Measurements from ENCODE around the gene IL23A. TPM values are rescaled to one million over a fixed set of nuclear protein-coding genes. Genes with fewer than 3 reads are reported as not detected.
"Not testable (repeated sequence)": the region's sequence is repeated elsewhere in the genome, so short reads cannot be mapped to it uniquely, and the experiment has no call there.

Gene IL23A
- total and polyA plus RNA-seq, 5 experiments from 2014 or later = 12.3 to 35.3 (median 16.6) TPM

- Mint-ChIP-seq H3K27ac (peak overlapping the region in 9 of 10 donors; percentile 50 to 92 (median 78)), H3K36me3 (peaks cover 5 to 48% (median 20%) of the 10 kb centered on the region in 3 donors), H3K4me1 (peaks cover 16 to 41% (median 32%) of the 10 kb centered on the region in 4 donors)
- ATAC-seq, H3K27me3 Mint-ChIP-seq, H3K4me3 Mint-ChIP-seq, H3K9me3 Mint-ChIP-seq, DNase-seq: not testable (repeated sequence)
- POLR2A ChIA-PET = interaction anchor here (0.6 to 1.8 kb wide), 4 partner anchors 17 to 63 kb away, joined by 3 to 14 read pairs (median 5); partner anchors contain the start of genes CNPY2 and STAT2
Observed at GRCh38 chr12:56342290-56342689, 3.6 kb downstream of the IL23A start.

GRCh38 chr12:56346675-56347074, 8.0 kb downstream of the IL23A start:
- DNase-seq = no peak
- Mint-ChIP-seq H3K27ac (peak overlapping the region in 5 of 10 donors; percentile 19 to 85 (median 71)), H3K27me3 (no peaks in the 10 kb centered on the region), H3K36me3 (peaks cover 12 to 81% (median 35%) of the 10 kb centered on the region in 3 donors), H3K9me3 (no peaks in the 10 kb centered on the region), H3K4me3 (no peak overlapping the region), H3K4me1 (peaks cover 0 to 2% (median under 1%) of the 10 kb centered on the region in 4 donors)
- POLR2A ChIA-PET = interaction anchor here (4.0 kb wide), 1 partner anchor 12 kb away, joined by 44 read pairs; the partner anchor contains the start of gene STAT2
- ATAC-seq = no peak

- not testable (repeated sequence) for ATAC-seq, H3K4me3 Mint-ChIP-seq, H3K27me3 Mint-ChIP-seq, DNase-seq, H3K9me3 Mint-ChIP-seq, H3K4me1 Mint-ChIP-seq
- Mint-ChIP-seq H3K27ac (peak overlapping the region in 4 of 10 donors; percentile 19 to 62 (median 39)), H3K36me3 (peaks cover 12 to 80% (median 35%) of the 10 kb centered on the region in 3 donors)
- POLR2A ChIA-PET = interaction anchor here (4.0 kb wide), 1 partner anchor 12 kb away, joined by 44 read pairs; the partner anchor contains the start of gene STAT2
Observed at GRCh38 chr12:56347255-56347654, 8.6 kb downstream of the IL23A start.

GRCh38 chr12:56348776-56349175, 10.1 kb downstream of the IL23A start:
- Mint-ChIP-seq H3K36me3 (peaks cover 7 to 81% (median 29%) of the 10 kb centered on the region in 3 donors), H3K4me1 (no peaks in the 10 kb centered on the region), H3K27ac (peak overlapping the region in 4 of 10 donors; percentile 17 to 78 (median 22)), H3K9me3 (no peaks in the 10 kb centered on the region), H3K27me3 (no peaks in the 10 kb centered on the region), H3K4me3 (no peak overlapping the region)
- ATAC-seq (no peak), DNase-seq (no peak)
- POLR2A ChIA-PET = interaction anchor here (1.0 to 2.2 kb wide), 3 partner anchors 10 to 33 kb away, joined by 3 to 8 read pairs (median 3); partner anchors contain the start of genes IL23A and STAT2

GRCh38 chr12:56350662-56351061, 12.0 kb downstream of the IL23A start:
- H3K27me3 Mint-ChIP-seq = no peaks in the 10 kb centered on the region
- peak overlapping the region in 4 of 10 donors; percentile 22 to 91 (median 68) for H3K27ac Mint-ChIP-seq
- POLR2A ChIA-PET = interaction anchor here (2.2 to 3.1 kb wide), 2 partner anchors 9 to 12 kb away, joined by 8 to 17 read pairs; partner anchors contain the start of genes IL23A and STAT2
- no peaks in the 10 kb centered on the region for H3K9me3 Mint-ChIP-seq
- ATAC-seq (no peak), DNase-seq (no peak)
- no peak overlapping the region for H3K4me3 Mint-ChIP-seq
- H3K4me1 Mint-ChIP-seq = peaks cover 0 to 2% (median under 1%) of the 10 kb centered on the region in 4 donors
- H3K36me3 Mint-ChIP-seq = peaks cover 7 to 88% (median 28%) of the 10 kb centered on the region in 3 donors

GRCh38 chr12:56351325-56351724, 12.6 kb downstream of the IL23A start:
- Mint-ChIP-seq H3K36me3 (peaks cover 7 to 88% (median 24%) of the 10 kb centered on the region in 3 donors), H3K27ac (peak overlapping the region in 3 of 10 donors; percentile 15 to 29 (median 29)), H3K27me3 (no peaks in the 10 kb centered on the region), H3K9me3 (no peaks in the 10 kb centered on the region), H3K4me1 (peaks cover 3 to 6% (median 5%) of the 10 kb centered on the region in 4 donors), H3K4me3 (no peak overlapping the region)
- no peak for DNase-seq
- POLR2A ChIA-PET = interaction anchor here (3.1 kb wide), 1 partner anchor 12 kb away, joined by 17 read pairs; the partner anchor contains the start of gene IL23A
- ATAC-seq = no peak

GRCh38 chr12:56358836-56359532, 20.3 kb downstream of the IL23A start:
- H3K4me3 Mint-ChIP-seq = peak overlapping the region; percentile 93 to 99 (median 96)
- peaks cover 8 to 40% (median 37%) of the 10 kb centered on the region in 4 donors for H3K4me1 Mint-ChIP-seq
- no peak for DNase-seq
- POLR2A ChIA-PET = interaction anchor here (0.6 to 5.3 kb wide), 17 partner anchors 10 to 328 kb away, joined by 3 to 182 read pairs (median 7); partner anchors contain the start of genes BAZ2A, CNPY2, ESYT1 and IL23A
- peak overlapping the region; percentile 75 to 99 (median 96) for H3K27ac Mint-ChIP-seq
- H3K9me3 Mint-ChIP-seq = no peaks in the 10 kb centered on the region
- no peaks in the 10 kb centered on the region for H3K27me3 Mint-ChIP-seq
- ATAC-seq = no peak
- peaks cover 0 to 23% (median 7%) of the 10 kb centered on the region in 3 donors for H3K36me3 Mint-ChIP-seq

GRCh38 chr12:56359851-56360767, 21.4 kb downstream of the IL23A start, which contains the start of gene STAT2:
Gene STAT2 (minus strand): TSS chr12:56360107. CDS start chr12:56356571, 3,536 bp downstream.
- Mint-ChIP-seq H3K36me3 (peaks cover 0 to 12% (median under 1%) of the 10 kb centered on the region in 3 donors), H3K4me1 (peaks cover 8 to 38% (median 36%) of the 10 kb centered on the region in 4 donors), H3K27ac (peak within 1 kb of the TSS; percentile 93 to 99 (median 96)), H3K9me3 (no peaks in the 10 kb centered on the region), H3K27me3 (peaks cover 0 to 1% (median 0%) of the 10 kb centered on the region in 5 donors), H3K4me3 (peak within 1 kb of the TSS; percentile 93 to 99 (median 96))
- DNase-seq = peak; percentile 95 to 100 (median 99)
- POLR2A ChIA-PET = interaction anchor here (0.6 to 5.3 kb wide), 28 partner anchors 11 to 1863 kb away, joined by 3 to 182 read pairs (median 6); partner anchors contain the start of genes BAZ2A, CNPY2, ESYT1 and IL23A
- ATAC-seq = peak; percentile 95 to 96

- DNase-seq = no peak
- POLR2A ChIA-PET = interaction anchor here (0.6 to 5.3 kb wide), 3 partner anchors 9 to 364 kb away, joined by 4 to 182 read pairs (median 8); partner anchors contain the start of genes IL23A, NACA and PAN2
- H3K27ac Mint-ChIP-seq = peak overlapping the region; percentile 93 to 99 (median 96)
Observed at GRCh38 chr12:56361487-56362129, 22.9 kb downstream of the IL23A start.

GRCh38 chr12:56362130-56363059, 23.7 kb downstream of the IL23A start, which contains the start of gene APOF:
Gene APOF (minus strand): TSS chr12:56362857. CDS start chr12:56362745, 112 bp downstream.
- peaks cover 0 to 4% (median 0%) of the 10 kb centered on the region in 5 donors for H3K27me3 Mint-ChIP-seq
- DNase-seq = no peak
- peaks cover 5 to 32% (median 31%) of the 10 kb centered on the region in 4 donors for H3K4me1 Mint-ChIP-seq
- no peak for ATAC-seq
- POLR2A ChIA-PET = interaction anchor here (0.6 to 5.3 kb wide), 2 partner anchors 8 to 26 kb away, joined by 4 to 182 read pairs; partner anchors contain the start of genes IL23A and PAN2
- peak within 1 kb of the TSS in 9 of 10 donors; percentile 93 to 99 (median 97) for H3K4me3 Mint-ChIP-seq
- no peaks in the 10 kb centered on the region for H3K9me3 Mint-ChIP-seq
- H3K36me3 Mint-ChIP-seq = no peaks in the 10 kb centered on the region
- peak within 1 kb of the TSS in 8 of 10 donors; percentile 76 to 99 (median 96) for H3K27ac Mint-ChIP-seq

More at GRCh38 chr12:56361487-56362129, 22.9 kb downstream of the IL23A start:
- Mint-ChIP-seq H3K4me1 (peaks cover 5 to 34% (median 31%) of the 10 kb centered on the region in 4 donors), H3K4me3 (peak overlapping the region; percentile 93 to 99 (median 96)), H3K36me3 (no peaks in the 10 kb centered on the region), H3K27me3 (peaks cover 0 to 1% (median 0%) of the 10 kb centered on the region in 5 donors), H3K9me3 (no peaks in the 10 kb centered on the region)
- ATAC-seq = no peak
